Measurements from ENCODE around the gene FAM53B.
A peak's percentile ranks its signal among the peaks of the same experiment; 100 is the strongest.

Gene FAM53B

DNA sequence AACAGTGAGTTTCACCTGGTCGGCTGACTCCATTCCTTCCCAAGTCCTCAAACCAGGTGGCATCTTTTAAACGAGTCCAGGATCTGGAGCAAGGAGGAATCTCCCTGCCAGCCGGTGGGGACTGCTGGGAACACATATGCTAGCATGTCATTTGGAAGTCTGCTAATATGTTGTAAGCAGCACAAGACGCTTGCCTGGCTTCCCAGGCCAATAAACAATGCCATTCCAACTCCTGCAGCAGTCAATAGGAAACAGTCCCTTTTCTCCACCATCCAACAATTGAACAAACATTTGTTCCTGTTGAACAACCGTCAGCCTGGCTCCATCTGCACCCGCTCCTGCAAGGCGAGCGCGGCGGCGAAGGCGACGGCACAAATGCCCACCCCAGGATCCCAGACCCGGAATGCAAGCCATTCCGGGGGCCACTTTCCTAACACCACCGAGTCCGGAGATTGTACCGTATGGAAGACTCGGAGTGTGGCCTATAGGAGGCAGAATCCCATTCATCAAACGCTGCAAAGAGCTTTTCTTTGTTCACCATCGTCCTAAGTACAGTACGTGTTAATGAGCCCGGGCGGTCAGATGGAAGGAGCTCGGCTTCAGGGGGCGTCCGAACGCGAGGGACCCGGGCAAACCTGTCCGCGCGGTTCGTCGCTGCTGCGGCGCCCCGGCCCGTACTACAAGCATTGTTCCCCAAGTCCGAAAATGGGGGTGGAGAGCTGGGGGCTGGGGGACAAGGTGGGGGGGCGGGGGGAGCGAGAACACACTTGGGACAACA lies 1.6 kb downstream of the FAM53B start:
- peak; percentile 19 to 54 (median 28) for DNase-seq

DNA sequence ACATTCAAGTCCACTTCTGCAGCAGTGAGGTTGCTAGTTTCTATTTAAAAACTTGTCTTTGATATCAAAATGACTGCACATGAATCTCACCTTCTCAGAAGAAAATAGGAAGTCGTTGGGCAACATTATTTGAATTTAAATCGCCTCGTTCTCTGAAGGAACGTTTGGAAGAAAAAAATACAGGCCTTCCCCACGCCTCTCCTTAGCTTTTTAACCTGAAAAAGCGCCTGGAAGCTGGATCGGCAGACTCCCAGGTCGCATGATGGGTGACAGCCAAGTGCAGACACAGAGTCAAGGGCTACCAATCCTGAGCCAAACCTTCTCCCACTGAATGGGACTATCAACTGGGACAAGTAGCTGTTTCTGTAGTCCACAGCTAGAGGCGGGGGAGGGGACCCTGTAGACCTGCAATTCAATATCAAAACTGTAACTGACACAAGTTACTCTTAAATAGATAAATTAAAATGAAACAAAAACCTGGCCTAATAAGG lies 2.2 kb downstream of the FAM53B start:
- DNase-seq: peak in 1 of 4 experiments; percentile 20

DNA sequence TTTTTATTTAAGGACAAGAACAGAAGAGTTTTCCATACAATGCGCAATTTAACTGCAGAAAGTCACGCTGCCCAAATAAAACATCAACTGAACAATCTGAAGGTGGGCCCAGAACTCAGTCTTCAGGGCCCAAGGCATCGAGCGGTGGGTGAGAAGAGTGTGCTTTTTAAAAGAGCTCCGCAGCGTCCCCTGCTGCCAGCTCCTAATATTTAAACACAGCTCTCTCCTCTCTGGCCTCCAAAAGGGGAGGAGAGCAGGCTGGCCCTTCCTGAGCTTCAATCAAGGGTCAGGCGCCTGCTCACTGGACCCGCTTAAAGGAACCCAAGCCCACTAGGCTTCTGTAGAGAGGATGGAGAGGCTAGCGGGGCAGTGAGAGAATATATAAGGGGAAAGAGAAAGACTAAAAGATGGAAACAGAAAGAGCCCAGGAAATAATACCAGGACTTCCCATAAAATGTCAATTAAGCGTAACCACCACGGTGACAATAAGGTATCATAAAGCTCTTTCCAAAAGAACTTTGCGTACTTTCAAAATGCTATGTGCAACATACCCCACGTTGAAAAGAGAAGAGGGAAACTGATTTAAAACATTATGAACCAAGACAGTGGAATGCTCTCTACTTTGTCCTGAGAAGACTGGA lies 2.8 kb downstream of the FAM53B start:
- DNase-seq: peak; percentile 87 to 91 (median 89)

DNA sequence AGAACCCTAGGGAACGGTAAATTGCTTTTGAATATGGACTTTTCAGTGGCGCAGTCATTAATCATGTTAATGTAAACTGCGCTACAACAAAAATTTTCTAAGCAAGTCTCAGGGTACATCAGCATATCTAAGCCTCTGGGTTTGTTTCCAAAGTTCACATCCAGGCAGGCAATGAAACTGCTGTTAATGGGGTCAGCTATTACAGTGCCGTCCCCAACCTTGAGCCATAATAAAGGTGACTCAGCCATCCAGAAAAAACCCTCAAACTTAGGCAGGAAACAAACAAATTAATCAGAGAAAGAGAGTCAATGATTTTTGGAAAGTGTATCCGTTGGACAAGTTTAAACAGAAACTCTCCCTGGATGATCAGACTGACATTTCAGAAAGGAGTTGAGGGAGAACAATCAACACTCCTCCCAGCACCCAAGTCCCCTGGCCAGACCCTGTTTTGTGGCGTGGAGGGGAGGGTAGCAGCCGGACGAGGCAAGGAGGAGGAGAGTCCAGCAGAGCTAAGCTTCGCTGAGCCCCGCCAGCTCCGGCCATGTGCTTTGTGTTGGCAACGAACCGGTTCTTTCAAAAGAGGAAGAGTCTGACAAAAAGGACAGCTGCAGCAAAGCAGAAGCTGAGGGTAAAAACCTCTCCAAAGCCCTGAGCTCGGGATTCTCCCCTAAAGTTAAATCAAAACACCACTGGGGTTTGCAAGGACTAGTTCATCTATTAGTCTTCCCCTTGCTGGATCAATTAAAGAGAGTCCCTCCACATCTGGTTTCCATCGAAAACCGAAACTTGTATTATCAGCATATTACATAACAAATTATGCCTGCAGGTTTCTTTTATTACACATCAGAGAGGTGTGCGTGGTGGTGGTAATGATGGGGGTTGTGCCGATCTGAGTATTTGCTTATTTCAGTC lies 3.6 kb downstream of the FAM53B start:
- DNase-seq: peak; percentile 82 to 91 (median 90)

DNA sequence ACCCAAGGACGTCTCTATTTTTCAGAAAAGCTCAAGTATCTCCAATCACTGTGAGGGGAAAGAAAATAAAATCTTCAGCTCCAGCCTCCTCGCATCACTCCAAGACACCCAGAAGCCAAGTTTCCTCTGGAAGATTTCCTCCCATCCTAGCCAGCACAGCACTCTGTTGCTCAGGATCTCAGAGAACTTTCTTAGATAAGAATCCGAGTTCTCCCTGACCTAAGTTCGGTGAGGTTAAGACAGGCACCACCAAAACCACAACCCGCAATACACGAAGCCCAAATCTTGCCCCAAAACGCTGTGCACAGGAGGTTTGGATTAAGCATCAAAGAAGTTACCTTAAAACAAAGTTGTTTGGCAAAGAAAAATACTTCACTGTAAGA lies 4.2 kb downstream of the FAM53B start:
- DNase-seq: no peak

DNA sequence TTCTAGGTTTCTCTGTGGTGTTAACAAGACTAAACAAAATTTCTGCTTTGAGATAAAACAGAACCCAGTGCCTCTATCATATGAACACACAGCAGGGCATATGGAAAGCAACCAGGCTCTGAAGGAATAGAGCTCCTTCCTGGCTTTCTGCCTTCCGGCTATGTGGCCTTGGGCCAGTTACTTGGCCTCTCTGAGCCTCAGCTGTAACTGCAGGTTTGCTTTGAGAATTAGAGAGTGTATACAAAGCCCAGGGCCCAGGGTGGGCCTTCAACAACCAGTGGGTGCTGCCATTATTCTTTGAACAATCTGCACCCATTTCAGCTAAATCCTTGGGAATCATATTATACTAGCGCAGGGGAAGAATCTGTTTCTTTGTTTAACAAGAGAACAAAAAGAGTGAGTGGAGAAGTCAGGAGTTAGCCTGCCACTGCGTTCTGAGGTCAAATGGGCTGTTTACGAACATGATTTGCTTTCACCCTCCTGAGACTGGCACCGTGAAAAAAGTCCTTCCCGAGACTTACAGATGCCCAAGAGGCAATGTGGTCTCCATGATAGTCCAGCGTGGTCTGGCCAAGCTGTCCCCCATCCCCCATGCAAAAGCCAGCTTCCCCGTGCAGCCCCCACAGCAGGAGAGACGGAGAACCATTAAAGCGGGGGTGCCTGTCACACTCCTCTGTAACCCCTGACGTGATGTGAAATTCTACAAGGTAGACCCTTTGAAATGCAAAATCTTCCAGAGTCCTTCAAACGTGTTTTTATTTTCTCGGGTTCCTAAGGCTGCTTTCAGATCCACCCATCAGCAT lies 4.9 kb downstream of the FAM53B start:
- DNase-seq: no peak

DNA sequence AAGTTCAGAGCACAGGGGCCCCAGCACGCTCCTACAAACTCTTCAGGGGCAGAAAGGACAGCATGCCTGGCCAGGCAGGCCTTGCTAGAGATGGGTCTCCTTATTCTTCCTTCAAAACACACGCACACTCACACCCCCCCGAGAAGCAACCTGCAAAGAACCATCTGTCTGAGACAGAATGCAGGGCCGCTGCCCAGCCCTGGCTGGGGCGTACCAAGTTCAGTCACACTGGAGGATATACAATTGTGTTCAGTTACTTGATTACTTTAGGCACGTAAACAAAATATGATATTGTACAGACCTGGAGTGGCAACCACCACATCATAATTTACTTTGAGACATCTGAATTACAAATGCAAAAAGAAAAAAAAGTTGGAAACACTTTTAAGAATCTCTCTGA lies 5.7 kb downstream of the FAM53B start:
- no peak for DNase-seq

DNA sequence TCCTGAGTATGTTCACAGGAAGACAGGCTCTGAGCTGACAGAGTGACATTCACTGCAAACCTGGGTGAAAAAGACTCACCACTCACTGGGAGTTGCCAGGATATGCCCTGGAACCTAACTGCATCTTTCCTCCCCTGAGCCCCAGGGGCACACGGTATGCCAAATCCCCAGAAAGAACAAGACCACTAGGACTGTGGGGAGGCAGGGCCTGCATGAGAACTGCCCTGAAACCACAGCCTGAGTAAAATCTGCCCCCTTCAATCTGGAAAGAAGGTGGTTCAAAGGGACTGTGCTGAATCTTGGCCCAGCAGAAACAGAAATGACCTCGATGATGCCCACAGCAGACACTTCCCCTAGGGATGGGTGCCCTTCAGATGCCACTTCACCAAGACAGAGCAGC lies 6.5 kb downstream of the FAM53B start:
- DNase-seq: no peak

DNA sequence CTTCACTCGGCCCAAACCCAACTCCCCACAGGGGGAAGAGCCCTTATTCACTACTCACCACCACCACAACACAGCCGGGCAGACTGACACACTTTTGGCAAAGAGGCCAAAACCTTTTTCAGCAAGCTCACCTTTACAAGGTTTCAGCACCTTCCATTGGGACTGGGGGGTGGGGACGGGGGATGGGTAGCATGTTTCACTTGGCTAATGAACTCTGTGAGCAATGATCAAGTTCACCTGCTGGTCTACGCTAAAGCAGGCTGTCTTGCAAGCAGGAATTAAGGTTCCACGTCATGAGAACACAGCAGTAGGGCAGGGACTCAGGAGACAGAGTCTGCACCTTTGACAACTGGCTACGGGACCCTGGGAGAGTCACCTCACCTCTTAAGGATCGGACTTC lies 7.0 kb downstream of the FAM53B start:
- no peak for DNase-seq

DNA sequence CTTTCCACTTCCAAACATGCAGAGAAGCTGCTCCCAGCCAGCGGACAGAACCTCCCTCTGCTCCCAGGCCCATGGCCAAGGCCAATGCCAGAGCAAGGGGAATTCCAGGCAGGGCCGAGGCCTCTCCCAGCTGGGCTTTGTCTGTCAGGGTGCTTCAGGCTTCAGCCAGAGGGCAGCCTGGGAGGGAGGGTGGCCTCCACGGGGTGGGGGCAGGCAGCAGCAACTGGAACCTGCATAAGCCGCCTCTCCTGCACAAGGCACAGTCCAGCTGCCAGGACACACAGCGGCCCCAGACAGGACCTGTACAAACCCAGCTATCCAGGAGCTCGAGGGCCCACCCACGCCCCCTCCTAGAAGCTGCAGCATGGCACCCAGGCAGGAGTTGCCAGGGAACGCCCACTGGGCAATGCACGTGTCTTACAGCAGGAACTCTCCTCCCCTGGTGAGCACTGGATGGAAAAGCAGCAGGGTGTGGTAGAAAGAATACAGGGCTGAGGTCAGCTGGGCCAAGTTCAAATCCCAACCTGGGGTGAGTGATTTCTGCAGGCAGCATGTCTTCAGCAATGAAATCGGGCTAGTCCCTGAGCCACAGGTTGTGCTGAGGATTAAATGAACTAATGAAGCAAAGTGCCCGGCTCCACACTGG lies 7.6 kb downstream of the FAM53B start:
- DNase-seq: peak in 3 of 4 experiments; percentile 27 to 50 (median 28)

DNA sequence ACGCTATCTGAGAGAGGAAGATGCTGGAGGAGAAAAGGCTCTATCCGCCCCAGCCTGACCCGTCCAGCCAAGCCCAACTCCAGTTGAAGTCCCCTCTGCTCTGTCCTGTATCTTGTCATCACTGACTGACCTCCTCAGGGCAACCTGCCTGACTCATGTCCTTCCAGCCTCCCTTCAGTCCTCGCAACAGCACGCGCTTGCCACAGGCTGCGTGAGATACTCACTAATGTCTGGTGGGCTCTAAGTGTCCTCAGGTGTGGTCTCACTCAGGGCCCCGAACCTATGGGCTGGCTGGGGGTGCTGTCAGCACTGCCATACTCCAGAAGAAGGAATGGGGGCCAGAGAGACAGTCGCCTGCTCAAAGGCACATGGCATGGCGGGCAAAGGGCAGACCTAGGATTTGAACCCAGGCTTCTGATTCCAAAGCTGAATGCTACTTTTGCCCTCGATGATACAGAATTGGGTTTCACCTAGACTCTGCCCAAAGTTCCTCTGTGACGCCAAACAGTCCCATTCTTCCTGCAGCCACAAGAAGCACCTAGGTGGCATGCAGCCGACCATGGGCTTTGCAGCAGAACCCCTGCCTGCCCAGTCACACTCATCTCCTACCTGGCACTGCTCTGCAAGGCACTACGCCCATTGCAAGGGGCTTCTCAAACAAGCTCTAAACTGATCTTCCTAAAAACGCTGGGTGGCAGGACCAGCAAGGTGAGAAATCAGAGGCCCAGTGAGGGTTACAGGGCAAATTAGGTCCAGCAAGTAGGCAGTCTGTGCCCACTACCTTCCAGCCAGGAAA lies 8.5 kb downstream of the FAM53B start:
- DNase-seq: no peak

DNA sequence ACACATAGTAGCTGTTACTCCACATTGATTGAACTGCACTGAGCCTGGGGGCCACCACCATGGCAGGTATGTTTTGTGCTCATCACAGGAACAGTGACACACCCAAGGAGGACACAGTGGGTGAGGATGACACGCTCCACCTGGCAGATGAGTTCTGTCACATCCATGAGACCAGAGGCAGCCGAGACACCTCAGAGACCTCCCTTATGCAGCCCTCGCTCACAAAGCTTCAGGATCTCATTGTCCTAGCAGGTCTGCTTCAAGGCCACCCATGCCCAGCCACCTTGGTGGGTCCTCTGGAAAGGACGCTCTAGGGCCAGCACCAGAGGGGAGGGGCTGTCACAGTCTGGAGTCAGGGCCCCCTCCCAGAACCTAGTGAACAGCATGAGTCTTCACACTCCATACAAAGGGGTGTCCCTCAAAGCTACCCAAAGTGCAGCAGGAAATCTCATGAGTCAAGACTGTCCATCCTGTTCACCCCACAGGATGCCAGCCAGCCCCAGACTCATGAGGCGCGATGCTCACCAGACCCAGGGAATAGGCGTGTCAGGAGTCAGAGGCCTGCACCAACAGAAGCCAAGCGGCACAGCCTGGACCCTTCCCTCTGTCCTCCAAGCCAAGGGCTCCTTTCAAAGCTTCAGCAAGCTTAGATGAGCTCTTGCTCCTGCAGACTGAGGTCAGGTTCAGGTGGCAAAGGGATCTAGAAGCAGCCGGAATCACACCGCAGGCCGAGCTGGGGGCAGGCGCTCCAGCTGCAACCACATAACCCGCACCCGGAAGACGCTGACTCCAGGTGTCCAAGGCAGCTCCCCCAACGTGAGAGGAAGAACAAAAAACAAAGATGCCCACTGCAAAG lies 9.6 kb downstream of the FAM53B start:
- no peak for DNase-seq

DNA sequence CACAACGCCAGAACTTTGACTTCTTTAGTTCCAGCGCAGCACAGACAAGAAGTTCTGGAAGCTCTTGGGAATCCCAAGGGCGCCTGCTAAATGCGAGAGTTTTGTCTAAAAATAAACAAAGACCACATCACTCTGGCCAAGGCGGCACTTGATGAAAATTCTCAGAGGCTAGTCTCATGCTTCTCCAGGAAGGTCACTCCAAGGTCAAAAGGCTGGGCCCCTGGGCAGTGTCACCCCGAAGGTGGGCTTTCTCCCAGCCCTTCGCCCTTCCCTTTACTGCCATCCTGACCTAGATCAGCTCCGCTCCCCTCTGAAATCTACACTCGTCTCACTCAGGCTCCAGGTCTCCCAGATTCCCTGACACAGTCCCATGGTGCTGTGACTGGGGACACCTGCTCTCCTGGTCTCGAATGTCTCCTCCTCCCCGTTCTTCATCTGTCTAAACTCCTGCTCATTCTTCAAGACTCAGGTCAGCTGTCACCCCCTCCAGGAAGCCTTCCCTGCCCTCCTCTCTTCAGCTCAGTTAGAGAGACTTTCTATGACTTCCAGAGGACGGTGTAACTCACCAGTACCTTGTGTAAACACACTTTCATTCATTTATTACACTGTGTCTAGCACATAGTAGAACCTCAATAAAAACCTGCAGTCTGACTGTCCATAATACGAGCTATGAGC lies 10.5 kb downstream of the FAM53B start:
- no peak for DNase-seq

DNA sequence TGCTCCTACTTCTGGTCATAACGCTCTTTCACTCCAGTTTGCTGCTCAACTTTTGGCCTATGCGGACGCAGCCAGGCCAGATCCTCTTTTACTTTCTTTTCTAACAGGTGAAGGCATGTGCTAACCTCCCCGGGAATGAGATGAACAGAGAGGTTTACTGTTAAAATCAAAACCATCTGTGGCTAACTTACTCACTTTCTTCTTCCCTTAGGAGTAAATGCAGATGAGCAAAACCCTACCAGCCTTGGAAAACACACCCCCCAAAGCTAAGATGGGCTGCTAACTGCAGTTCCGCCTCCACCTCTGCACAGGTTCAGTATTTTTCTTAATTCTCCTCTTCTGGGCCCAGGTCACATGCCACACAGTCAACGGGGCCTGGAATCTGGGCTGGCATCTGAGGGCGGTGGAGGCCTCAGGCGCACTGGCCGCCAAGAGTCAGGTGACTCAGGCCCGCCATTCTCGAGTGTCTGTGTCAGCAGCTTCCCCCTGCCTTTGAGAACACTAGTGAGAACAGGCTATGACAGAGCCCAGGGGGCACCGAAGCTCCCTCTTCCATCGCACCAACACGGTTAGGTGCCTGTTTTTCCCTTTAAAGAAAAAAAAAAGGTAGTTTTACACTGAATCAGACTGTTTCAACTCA lies 11.1 kb downstream of the FAM53B start:
- no peak for DNase-seq

DNA sequence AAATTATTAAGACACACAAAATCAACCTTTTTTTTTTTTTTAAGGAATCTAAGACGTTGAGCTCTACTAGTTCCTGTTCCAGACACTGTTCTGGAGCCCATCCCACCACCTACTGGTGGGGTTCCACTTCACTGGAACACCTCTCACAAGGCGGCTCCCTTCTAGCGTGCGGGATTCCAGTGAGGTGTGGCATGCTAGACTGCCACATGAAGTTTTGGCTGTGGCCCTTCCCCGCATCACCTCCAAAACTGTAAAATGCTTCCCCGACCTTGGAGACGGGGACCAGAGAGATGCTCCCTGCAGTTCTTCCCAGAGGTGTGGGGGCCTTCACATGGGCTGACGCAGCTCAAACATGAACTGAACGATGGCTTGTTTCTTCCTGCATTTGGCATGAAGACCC lies 12.6 kb downstream of the FAM53B start:
- no peak for DNase-seq

DNA sequence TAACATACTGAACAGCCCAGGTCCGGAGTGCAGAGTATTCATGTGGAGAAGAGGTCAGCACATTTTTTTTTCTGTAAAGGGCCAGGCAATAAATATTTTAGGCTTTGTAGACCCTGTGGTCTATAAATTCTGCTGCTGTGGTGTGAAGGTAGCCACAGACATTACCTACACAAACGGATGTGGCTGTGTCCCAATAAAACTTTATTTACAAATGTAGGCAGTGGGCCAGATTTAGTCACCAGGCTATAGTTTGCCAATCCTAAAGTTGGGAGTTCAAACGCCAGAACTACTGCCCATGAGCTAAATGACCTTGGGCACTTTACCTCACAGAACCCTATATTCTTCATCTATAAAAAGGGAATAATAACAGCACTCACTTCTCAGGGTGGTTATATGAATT lies 13.4 kb downstream of the FAM53B start:
- DNase-seq: no peak

DNA sequence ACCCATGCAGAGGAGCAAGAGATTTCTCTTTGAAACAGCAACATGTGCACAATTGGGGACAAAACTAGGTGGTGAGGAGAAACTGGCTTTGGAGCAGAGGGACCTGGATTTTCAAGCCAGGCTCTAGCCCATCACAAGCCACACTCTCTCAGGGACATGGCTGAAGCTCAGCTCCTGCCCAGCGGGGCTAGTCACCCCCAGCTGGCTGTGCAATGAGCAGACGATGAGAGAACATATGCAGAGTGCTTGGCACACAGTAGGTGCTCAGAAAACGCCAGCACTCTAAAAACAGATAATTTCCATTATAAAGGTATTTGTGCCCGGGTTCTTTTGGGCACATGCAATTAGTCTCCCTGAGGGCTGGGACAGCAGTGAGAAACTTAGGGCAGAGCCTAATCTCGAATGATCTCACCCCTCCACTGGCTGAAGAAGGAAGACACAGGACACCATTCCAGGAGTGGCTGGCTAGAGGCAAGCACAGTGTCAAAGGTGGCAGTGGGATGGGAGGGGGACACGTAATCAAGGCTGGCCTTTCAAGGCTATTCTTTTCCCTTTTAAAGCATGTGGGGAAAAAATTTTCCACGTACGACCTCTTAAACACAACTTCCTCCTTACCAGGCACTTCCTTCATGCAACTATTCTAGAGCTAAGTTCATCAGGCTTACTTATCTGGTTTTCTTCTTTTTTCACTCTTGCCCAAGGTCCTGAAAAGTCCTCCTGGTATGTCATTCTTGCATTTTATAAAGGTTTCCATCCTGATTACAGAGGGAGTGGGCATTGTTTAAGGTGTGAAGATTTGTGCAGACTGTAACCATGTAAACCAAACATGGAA lies 15.1 kb downstream of the FAM53B start:
- peak; percentile 80 to 95 (median 88) for DNase-seq
